Testis (tissue), 3 donors: ENCODE data around the gene CCL3. TPM values are rescaled to one million over a fixed set of nuclear protein-coding genes. Genes with fewer than 3 reads are reported as not detected.

Experiments
- DNase-seq: peaks from one replicate; pipeline ENCODE4 v3.0.0-alpha.2; 2019
- H3K27ac ChIP-seq, 2 donors: fragments of 200-600 bp; sonication (generic); one replicate each; pipeline ENCODE4 v1.5.1; 2019
- H3K27me3 ChIP-seq: fragments of 200-600 bp; sonication (generic); one replicate; pipeline ENCODE4 v1.5.1; 2019
- H3K36me3 ChIP-seq: fragments of 200-600 bp; sonication (generic); one replicate; pipeline ENCODE4 v1.5.1; 2017; ENCODE audit warnings: low read depth; ENCODE audit errors: missing control alignments
- H3K4me1 ChIP-seq: fragments of 200-600 bp; sonication (generic); one replicate; pipeline ENCODE4 v1.5.1; 2019
- H3K4me3 ChIP-seq, 2 donors: fragments of 200-600 bp; sonication (generic); one replicate each; pipeline ENCODE4 v1.5.1; 2017 to 2019
- H3K9me3 ChIP-seq: fragments of 200-600 bp; sonication (generic); one replicate; pipeline ENCODE4 v1.5.1; 2017
- CTCF ChIP-seq, 3 experiments: fragments of 450-650 bp in 2 of 3; fragments of 200-600 bp in 1 of 3; sonication (generic) in 1 of 3; IDR thresholded peaks; one replicate each; pipeline ENCODE4 v1.5.1; 2016 to 2019; ENCODE audit warnings: antibody characterized with exemption in 3 of 3, mild to moderate bottlenecking in 2 of 3, moderate library complexity in 1 of 3
- POLR2A ChIP-seq: fragments of 450-650 bp; IDR thresholded peaks from one replicate; pipeline ENCODE4 v1.6.1; 2017; ENCODE audit warnings: antibody characterized with exemption, mild to moderate bottlenecking, moderate library complexity
- WGBS, 2 donors: methylation state at CpG; one replicate each; pipeline ENCODE4 v1.1.5; 2018; 5-methylcytosine and 5-hydroxymethylcytosine counted together
- intact Hi-C: fragments of 100-400 bp; cut with DNase I; formaldehyde crosslinking; loops from one replicate; pipeline ENCODE4 v1.15.1; 2023; ENCODE audit warnings: low total_unique reads
- polyA plus RNA-seq: library from polyadenylated mRNA; stranded (reverse); fragments of 350-450 nt; fragmentation: Illumina TruSeq; extraction: RNeasy Lipid Tissue Mini Kit (QIAGEN cat#74804); gene quantifications from one replicate; pipeline ENCODE4 v1.2.3, GENCODE V29; 2014; ENCODE audit warnings: low read depth, low replicate concordance; ENCODE audit not compliant: insufficient read depth
- total RNA-seq, 2 donors: library from RNA; depleted of rRNA; stranded (reverse); fragments of >200 nt; gene quantifications; one replicate each; pipeline ENCODE4 v1.2.3, GENCODE V29; 2016

The CCL3 gene
- total and polyA plus RNA-seq, 3 donors from 2014 or later: 0.56 to 6.2 TPM; not detected in 1

GRCh38 chr17:36063786-36064541 lies 26.0 kb downstream of the CCL3 start, which contains the start of gene CCL18:
TSS of gene CCL18 (plus strand) at chr17:36064272. CDS start at chr17:36064343, 71 bp downstream.
- no peak within 1 kb of the TSS for H3K4me3 ChIP-seq
- no peaks in the 10 kb centered on the region for H3K4me1 ChIP-seq
- no peaks in the 10 kb centered on the region for H3K27me3 ChIP-seq
- WGBS, 2 donors: 84 to 87% methylated on average over 5 of the region's 5 CpGs
- DNase-seq: no peak
- no peak within 1 kb of the TSS for H3K27ac ChIP-seq
- H3K9me3 ChIP-seq: no peaks in the 10 kb centered on the region
- H3K36me3 ChIP-seq: no peaks in the 10 kb centered on the region
- TF ChIP-seq CTCF (IDR thresholded peaks at IDR 0.05): no peak
- no peak for TF ChIP-seq POLR2A
- intact Hi-C loops: no loop called here

GRCh38 chr17:36060816-36061215 lies 29.1 kb downstream of the CCL3 start:
- intact Hi-C loops: no loop called here
- Histone ChIP-seq H3K4me3 (no peak overlapping the region), H3K27ac (no peak overlapping the region), H3K4me1 (no peaks in the 10 kb centered on the region), H3K27me3 (no peaks in the 10 kb centered on the region), H3K36me3 (no peaks in the 10 kb centered on the region), H3K9me3 (no peaks in the 10 kb centered on the region)
- WGBS, 2 donors: 72 to 95% methylated on average over 2 of the region's 2 CpGs
- DNase-seq: no peak
- TF ChIP-seq CTCF (IDR thresholded peaks at IDR 0.05): no peak
- TF ChIP-seq POLR2A: no peak

- no peak for DNase-seq
- Histone ChIP-seq H3K4me3 (no peak overlapping the region), H3K9me3 (no peaks in the 10 kb centered on the region), H3K27ac (no peak overlapping the region), H3K36me3 (no peaks in the 10 kb centered on the region), H3K27me3 (no peaks in the 10 kb centered on the region), H3K4me1 (no peaks in the 10 kb centered on the region)
- no peak for TF ChIP-seq POLR2A
- TF ChIP-seq CTCF (IDR thresholded peaks at IDR 0.05): no peak
- 78 to 88% methylated on average over 7 of the region's 7 CpGs for WGBS, 2 donors
- intact Hi-C loops: no loop called here
Observed at GRCh38 chr17:36059406-36059805, 30.5 kb downstream of the CCL3 start.

GRCh38 chr17:36057911-36058310 lies 32.0 kb downstream of the CCL3 start:
- Histone ChIP-seq H3K27me3 (no peaks in the 10 kb centered on the region), H3K27ac (no peak overlapping the region), H3K9me3 (no peaks in the 10 kb centered on the region), H3K4me3 (no peak overlapping the region), H3K36me3 (no peaks in the 10 kb centered on the region), H3K4me1 (no peaks in the 10 kb centered on the region)
- DNase-seq: no peak
- TF ChIP-seq CTCF (IDR thresholded peaks at IDR 0.05): no peak
- no peak for TF ChIP-seq POLR2A
- intact Hi-C loops: no loop called here

GRCh38 chr17:36055921-36056520 lies 33.9 kb downstream of the CCL3 start:
- 83 to 89% methylated on average over 4 of the region's 4 CpGs for WGBS, 2 donors
- DNase-seq: no peak
- no peaks in the 10 kb centered on the region for H3K9me3 ChIP-seq
- no peak overlapping the region for H3K27ac ChIP-seq
- intact Hi-C loops: no loop called here
- no peaks in the 10 kb centered on the region for H3K4me1 ChIP-seq
- TF ChIP-seq POLR2A (no peak), CTCF (IDR thresholded peaks at IDR 0.05) (no peak)
- H3K27me3 ChIP-seq: no peaks in the 10 kb centered on the region
- H3K36me3 ChIP-seq: no peaks in the 10 kb centered on the region
- no peak overlapping the region for H3K4me3 ChIP-seq
